UCSD-AML1 (cell line): ENCODE measurements around the gene TPP2.
A peak's percentile ranks its signal among the peaks of the same experiment; 100 is the strongest.

Source experiments
- DNase-seq: peaks from one replicate; lab custom pipeline; 2025; ENCODE audit not compliant: unreplicated experiment; lab: John Stamatoyannopoulos, UW

Gene TPP2

DNA sequence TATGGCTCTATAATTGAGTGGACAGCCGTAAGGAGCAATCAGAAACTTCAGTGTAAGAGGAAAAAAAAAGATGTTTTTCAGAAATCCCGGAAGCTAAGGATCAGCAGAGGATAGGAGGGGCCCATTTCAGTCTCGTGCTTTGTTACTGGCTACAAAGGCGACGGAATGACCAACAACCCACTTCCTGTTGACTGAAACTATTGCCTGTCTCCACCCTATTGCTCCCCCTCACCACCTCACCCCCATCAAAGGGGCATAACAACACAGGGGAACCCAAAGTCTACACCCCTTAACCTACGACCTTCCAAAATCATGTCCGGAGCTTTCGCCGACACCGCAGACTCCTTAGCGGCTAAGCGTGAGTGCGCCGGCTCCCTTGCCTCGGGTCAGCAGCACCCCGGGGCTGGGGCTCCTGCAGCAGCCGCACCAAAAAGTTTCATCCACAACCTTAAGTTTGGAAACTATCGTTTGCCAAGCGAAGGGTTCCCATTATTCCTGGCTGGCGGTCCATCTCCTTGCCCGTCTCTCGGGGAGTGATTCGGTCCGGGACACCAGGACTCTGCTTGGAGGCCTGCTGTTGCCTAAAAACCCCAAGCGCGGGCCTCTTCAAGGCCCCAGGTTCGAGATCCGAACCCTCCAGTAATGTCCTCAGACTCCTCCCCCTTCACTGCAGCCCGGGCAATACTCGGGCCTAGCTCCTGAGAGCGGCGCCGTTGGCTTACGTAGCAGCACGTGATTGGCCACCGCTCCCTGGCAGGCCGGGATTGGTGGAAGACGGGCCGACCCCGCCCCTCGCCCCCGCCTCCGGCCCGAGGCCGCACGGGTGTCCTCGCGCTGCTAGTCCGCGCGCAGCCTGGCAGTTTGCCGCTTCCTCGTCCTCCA lies at the start of gene TPP2:
TPP2 (plus strand) TSS at position 840 of the 882 bp plus-strand sequence. CDS start 53 bp downstream, outside the sequence.
- peak; percentile 99 for DNase-seq

- no peak for DNase-seq
Observed at GRCh38 chr13:102548811-102549210, 48.0 kb upstream of the TPP2 start.

- no peak for DNase-seq
Observed at GRCh38 chr13:102550507-102550906, 46.3 kb upstream of the TPP2 start.

DNA sequence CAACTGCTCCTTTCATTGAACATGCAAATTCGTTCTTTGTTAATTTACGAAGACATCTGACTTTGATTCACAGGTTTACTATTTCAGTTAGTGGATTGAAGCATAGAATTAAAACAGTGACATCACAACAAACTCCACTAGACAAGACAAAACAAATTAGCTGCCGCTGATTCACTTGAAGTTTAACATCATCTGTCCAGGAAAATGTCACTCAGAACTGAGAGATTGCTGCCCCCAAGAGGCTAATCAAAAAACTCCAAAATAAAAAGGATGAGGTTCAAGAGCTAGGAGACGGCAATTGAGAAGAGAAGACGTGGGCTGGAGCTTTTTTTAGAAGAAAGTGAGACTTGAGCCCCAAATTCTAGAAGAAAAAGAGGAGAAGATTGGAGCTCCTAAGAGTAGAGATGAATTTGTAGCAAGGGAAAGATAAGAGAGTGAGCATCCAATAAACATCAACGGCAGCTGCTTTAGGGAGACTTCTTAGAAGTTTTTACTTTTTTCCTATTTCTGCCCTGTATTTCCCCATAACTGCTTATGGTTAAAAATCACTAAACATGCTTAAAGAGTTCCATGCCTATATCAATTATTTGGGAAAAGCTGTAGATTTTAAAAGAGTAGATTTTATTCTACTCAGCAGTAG lies 40.8 kb upstream of the TPP2 start:
- DNase-seq = no peak

- DNase-seq = no peak
Observed at GRCh38 chr13:102556806-102557205, 40.0 kb upstream of the TPP2 start.

DNA sequence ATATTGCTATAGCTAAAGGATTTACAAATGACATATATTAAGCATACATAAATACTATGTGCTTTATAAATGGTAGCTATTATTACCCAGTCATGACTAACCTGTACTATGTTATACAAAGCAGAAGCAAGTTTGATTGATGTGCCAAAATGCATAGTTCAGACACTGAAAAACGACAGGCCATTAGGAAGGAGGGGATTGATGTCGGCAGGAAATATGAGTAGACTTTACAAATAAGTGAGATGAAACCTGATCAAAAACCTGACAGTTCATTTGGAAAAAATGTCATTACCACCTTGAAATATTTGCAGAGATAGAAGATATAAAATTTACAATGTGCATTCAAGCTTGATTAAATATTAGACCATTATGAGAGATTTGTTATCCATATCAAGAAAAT lies 38.8 kb upstream of the TPP2 start:
- no peak for DNase-seq

DNA sequence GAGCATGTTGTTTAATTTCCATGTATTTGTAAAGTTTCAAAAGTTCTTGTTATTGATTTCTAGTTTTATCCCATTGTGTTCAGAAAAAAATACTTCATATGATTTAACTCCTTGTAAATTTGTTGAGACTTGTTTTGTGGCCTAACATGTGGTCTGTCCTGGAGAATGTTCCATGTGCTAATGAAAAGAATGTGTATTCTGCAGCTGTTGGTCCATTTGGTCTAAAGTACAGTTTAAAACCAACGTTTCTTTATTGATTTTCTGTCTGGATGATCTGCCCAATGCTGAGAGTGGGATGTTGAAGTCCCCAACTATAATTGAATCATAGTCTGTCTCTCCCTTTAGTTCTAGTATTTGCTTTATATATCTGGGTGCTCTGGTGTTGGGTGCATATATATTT lies 34.9 kb upstream of the TPP2 start:
- DNase-seq = no peak

GRCh38 chr13:102563267-102563666 lies 33.5 kb upstream of the TPP2 start:
- DNase-seq = no peak

GRCh38 chr13:102564564-102564963 lies 32.2 kb upstream of the TPP2 start:
- no peak for DNase-seq

DNA sequence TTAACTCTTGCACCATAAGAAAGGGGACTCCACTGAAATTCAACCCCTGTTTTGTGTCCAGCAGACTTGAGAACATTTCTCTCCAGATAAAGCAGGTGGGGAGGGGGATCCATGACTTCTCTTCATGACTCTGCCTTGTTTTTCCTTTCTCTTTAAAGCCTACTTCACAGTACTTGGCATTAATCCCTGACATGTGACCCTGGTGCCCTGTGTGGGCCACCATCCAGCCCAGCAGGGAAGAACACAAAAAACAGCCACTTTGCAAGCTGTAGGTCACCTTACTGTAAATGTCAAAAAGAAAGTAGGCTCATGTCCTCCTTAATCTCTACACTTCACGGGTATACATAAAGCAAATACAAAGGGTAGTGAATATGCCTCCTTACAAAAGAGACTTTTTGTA lies 30.3 kb upstream of the TPP2 start:
- DNase-seq = no peak

DNA sequence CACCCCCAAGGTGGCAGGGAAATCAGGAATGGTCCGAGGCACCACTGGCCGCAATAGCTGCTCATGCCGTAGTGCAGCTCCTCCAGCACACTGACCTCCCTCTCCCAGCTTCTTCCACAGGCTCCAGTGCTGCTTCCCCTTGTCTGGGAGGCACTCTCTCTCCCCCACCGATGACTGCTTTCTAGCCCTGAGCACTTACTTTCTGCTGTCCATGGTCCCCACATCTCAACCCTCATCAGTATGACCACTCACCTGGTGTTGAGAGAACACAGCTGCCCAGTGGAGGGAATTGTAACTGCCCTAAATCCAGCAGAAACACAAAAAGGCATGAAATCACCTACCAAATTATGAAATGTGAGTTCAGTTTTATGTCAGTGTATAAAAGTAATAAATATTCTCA lies 28.9 kb upstream of the TPP2 start:
- DNase-seq = no peak

DNA sequence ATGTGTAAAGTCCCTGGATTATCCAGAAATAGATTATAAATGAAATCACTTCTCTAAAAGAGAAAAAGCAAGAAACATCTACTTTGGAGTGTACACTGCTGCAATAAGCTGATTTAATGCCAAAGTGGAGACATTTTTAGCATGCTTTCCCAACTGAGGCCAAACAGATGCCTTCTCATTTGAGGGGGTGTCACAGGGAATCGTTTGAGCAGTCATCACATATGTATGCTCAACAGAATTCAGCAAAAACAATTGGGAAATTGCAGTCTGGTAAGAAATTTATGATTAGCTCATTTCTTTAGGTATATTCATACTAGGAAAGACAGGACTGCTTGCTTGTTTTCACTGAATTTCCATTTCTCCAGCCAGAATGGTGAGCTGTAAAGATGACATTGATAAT lies 27.3 kb upstream of the TPP2 start:
- no peak for DNase-seq

GRCh38 chr13:102571075-102571474 lies 25.7 kb upstream of the TPP2 start:
- no peak for DNase-seq

DNA sequence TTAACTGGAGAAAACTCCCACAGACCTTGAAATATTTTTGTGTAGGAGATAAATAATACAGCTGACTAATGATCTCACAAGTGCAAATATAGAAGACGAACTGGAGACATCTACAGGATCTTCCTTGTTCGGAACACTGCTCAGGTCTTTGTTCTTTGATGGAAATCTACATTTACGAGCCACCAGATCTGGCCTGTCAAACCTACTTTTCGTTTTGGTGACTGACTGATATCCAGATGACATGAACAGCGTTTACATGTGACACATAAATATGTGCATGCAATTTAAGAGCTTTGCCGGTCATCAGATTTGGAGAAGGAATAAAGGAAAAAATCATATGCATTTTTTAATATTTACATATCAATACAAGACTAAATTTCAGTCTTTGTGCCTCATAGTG lies 24.5 kb upstream of the TPP2 start:
- no peak for DNase-seq

DNA sequence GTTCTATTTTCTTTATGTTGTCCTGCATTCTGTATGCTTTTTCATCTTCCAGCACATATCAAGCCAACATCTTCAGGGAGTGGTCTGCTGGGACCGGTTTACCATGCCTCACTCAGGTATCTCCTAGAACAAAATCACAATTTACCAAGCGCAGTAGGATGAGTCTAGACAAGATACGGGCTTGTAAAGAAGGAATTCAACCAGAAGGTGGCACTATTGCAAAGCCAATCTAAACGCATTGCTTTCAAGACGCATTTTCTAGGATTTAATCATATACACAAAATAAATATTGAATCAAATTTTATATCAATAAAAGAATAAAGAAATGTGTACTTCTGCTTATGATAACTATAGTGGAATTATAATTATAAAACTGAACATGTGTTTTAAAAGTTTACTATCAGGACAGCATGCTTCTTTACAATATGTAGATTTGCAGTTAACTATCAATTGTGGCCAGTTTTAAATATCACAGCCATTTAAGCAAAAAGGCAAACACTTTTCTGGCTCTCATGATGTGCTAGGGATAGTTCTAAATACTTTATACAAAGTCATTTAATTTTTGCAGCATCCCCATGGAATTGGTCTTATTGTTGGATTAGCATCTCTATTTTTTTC lies 16.1 kb upstream of the TPP2 start:
- DNase-seq = no peak

- DNase-seq = no peak
Observed at GRCh38 chr13:102582256-102582655, 14.5 kb upstream of the TPP2 start.

- no peak for DNase-seq
Observed at GRCh38 chr13:102584434-102584833, 12.4 kb upstream of the TPP2 start.

DNA sequence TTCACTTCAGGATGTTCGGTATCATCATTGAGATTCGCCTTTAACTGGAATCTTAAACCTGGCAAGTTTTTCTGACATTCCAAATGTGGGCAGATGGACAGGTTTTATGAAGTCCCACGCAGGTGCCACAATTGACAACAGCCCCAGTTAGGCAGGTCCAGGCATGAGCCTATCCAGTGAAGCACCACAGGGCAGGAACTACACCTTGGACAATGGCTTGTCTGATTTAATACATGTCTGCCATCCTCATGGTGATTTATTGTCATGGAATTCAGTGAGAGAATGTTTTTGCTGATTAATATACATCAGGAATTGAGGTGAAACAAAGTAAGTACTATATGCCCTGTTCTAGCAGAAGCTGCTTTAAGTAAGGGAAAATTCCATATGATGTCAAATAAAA lies 10.2 kb upstream of the TPP2 start:
- no peak for DNase-seq

DNA sequence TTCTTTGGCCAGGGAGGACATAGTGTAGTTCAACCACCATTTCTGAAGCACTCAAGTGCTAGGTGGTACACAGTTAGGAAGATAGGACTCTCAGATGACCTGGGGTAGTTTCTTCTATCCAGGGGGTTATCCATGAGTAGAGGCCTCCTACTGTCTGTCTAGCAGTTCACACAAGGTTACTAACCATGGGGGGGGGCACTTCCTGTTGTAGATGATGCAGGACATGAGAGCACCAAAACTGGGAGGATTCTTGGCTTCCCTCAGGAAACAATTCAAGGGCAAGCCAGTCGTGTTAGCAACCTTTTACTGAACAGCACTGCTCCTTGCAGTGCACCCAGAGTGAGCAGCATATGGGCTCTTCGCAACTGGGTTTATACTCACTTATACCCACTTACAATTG lies 8.9 kb upstream of the TPP2 start:
- DNase-seq = peak; percentile 26

DNA sequence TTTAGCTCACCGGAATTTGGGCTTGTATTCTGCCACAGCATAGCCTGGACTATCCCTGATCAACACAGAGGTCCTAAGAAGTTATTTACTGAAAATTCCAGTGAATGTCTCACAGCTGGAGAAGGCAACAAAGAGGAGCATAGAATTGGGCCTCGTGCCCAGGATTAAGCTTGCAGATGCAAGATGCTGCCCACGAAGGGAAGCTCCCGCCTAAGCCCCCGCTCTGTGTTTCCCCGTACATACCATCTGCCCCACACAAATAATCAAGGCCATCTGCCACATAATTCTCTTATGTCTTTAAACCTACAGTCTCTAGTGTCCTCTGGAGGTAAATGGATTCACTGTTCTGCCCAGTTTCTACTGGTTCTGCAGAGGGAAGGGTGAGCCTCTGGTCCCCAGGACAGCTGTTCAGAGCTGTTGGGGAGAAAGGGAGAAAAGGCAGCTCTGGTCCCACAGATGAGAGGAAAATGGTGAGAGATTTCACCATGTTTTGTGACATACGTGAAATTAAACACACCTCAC lies 7.4 kb upstream of the TPP2 start:
- DNase-seq = no peak

GRCh38 chr13:102591988-102592781 lies 4.6 kb upstream of the TPP2 start:
- DNase-seq = peak; percentile 77
